B cell (primary cell): ENCODE measurements around the gene LRFN4. TPM values are rescaled to one million over a fixed set of nuclear protein-coding genes. Genes with fewer than 3 reads are reported as not detected.

Experiments used
- ATAC-seq: fragments of 200-7000 bp; cut with Tn5 transposase; one replicate; pipeline ENCODE4 v1.10.0; 2021; ENCODE audit warnings: low read depth, mild to moderate bottlenecking, moderate number of reproducible peaks, moderate library complexity
- CTCF ChIA-PET: fragments of 350-600 bp; sonication (Branson Sonifier 250); formaldehyde crosslinking; loops from one replicate; lab custom pipeline; 2021; ENCODE audit warnings: antibody characterized with exemption, inconsistent platforms; lab: Charles Lee
- POLR2A ChIA-PET: fragments of 350-600 bp; sonication (Branson Sonifier 250); formaldehyde crosslinking; loops from one replicate; lab custom pipeline; 2021; ENCODE audit warnings: antibody characterized with exemption; lab: Charles Lee
- DNase-seq: peaks from one replicate; pipeline ENCODE4 v3.0.0; 2013
- H2AFZ ChIP-seq: 2 replicates; pipeline ENCODE4 v1.6.1; 2012; ENCODE audit warnings: mild to moderate bottlenecking, low read depth, low read length; ENCODE audit not compliant: insufficient read depth, poor library complexity, severe bottlenecking
- H3K27ac ChIP-seq, 2 donors: 1 replicate in 1 of 2; 2 replicates in 1 of 2; pipeline ENCODE4 v1.5.1; 2012 to 2013; ENCODE audit warnings: low read length in 2 of 2, mild to moderate bottlenecking in 2 of 2, moderate library complexity in 1 of 2
- H3K27me3 ChIP-seq, 4 experiments: fragments of 200-600 bp in 1 of 4; sonication (generic) in 1 of 4; replicated peaks in 1 of 4; 1 replicate in 2 of 4; 2 replicates in 2 of 4; pipeline versions ENCODE4 v1.6.1 to v1.7.0; 2013 to 2016; ENCODE audit warnings: low read length in 3 of 4, mild to moderate bottlenecking in 2 of 4, mixed read lengths in 1 of 4, moderate library complexity in 1 of 4; ENCODE audit not compliant: insufficient read depth in 4 of 4, control insufficient read depth in 3 of 4; ENCODE audit errors: control extremely low read depth in 1 of 4
- H3K36me3 ChIP-seq, 2 experiments: replicated peaks in 1 of 2; 1 replicate in 1 of 2; 2 replicates in 1 of 2; pipeline versions ENCODE4 v1.6.1 to v1.7.1; 2013; ENCODE audit warnings: low read length in 1 of 2; ENCODE audit not compliant: insufficient read depth in 2 of 2, control insufficient read depth in 1 of 2; ENCODE audit errors: control extremely low read depth in 1 of 2, extremely low read depth in 1 of 2
- H3K4me1 ChIP-seq, 2 donors: fragments of 200-600 bp in 1 of 2; sonication (generic) in 1 of 2; 1 replicate in 1 of 2; 2 replicates in 1 of 2; pipeline versions ENCODE4 v1.5.1 to v1.6.1; 2013 to 2017; ENCODE audit warnings: low read length in 2 of 2; ENCODE audit not compliant: control insufficient read depth in 2 of 2, insufficient read depth in 2 of 2
- H3K4me2 ChIP-seq: replicated peaks from 2 replicates; pipeline ENCODE3; 2012; ENCODE audit warnings: mild to moderate bottlenecking, low read depth, low read length; ENCODE audit not compliant: poor library complexity, severe bottlenecking
- H3K4me3 ChIP-seq, 5 experiments: fragments of 200-600 bp in 1 of 5; sonication (generic) in 1 of 5; 1 replicate in 3 of 5; 2 replicates in 2 of 5; pipeline versions ENCODE4 v1.5.1 to v1.7.0; 2011 to 2016; ENCODE audit warnings: low read length in 4 of 5, mild to moderate bottlenecking in 4 of 5, low read depth in 2 of 5, control low read depth in 1 of 5, moderate library complexity in 1 of 5; ENCODE audit not compliant: insufficient read depth in 1 of 5; ENCODE audit errors: control extremely low read depth in 1 of 5, extremely low read depth in 1 of 5
- H3K79me2 ChIP-seq: fragments of 200-600 bp; sonication (generic); one replicate; pipeline ENCODE4 v1.6.0; 2016; ENCODE audit warnings: low read length; ENCODE audit not compliant: control insufficient read depth, insufficient read depth
- H3K9ac ChIP-seq: fragments of 200-600 bp; sonication (generic); 2 replicates; pipeline ENCODE4 v1.6.1; 2017; ENCODE audit warnings: mild to moderate bottlenecking, low read length, moderate library complexity
- H3K9me3 ChIP-seq, 3 donors: one replicate each; pipeline versions ENCODE4 v1.6.1 to v1.7.1; 2013; ENCODE audit warnings: low read length in 2 of 3; ENCODE audit not compliant: control insufficient read depth in 2 of 3, insufficient read depth in 1 of 3; ENCODE audit errors: control extremely low read depth in 1 of 3
- H4K20me1 ChIP-seq: 2 replicates; pipeline ENCODE4 v1.6.0; 2012; ENCODE audit warnings: mild to moderate bottlenecking, low read length; ENCODE audit not compliant: insufficient read depth, control insufficient read depth, poor library complexity, severe bottlenecking
- H3K27ac Mint-ChIP-seq: one replicate; pipeline ENCODE4 v1.8.0; 2021; ENCODE audit warnings: mixed read lengths
- H3K27me3 Mint-ChIP-seq: one replicate; pipeline ENCODE4 v1.8.0; 2021; ENCODE audit warnings: mixed read lengths
- H3K4me1 Mint-ChIP-seq: one replicate; pipeline ENCODE4 v1.8.0; 2021; ENCODE audit warnings: mixed read lengths
- H3K4me3 Mint-ChIP-seq: one replicate; pipeline ENCODE4 v1.8.0; 2021; ENCODE audit warnings: mixed read lengths
- H3K9me3 Mint-ChIP-seq: one replicate; pipeline ENCODE4 v1.8.0; 2022; ENCODE audit warnings: mixed read lengths; ENCODE audit not compliant: insufficient read depth
- EZH2 ChIP-seq: IDR thresholded peaks from 2 replicates; pipeline ENCODE4 v1.6.1; 2012; ENCODE audit warnings: borderline replicate concordance, low read depth, mild to moderate bottlenecking, moderate library complexity, low read length; ENCODE audit not compliant: insufficient read depth, poor library complexity, severe bottlenecking
- WGBS: methylation state at CpG from one replicate; pipeline ENCODE4 v1.1.5; 2013; ENCODE audit warnings: missing lambda C conversion rate; ENCODE audit not compliant: insufficient coverage; 5-methylcytosine and 5-hydroxymethylcytosine counted together
- intact Hi-C: fragments of 100-400 bp; cut with micrococcal nuclease; formaldehyde crosslinking; loops from one replicate; pipeline ENCODE4 v1.10.0; 2022
- polyA plus RNA-seq: library from polyadenylated mRNA; depleted of rRNA; stranded (reverse); fragments of >200 nt; gene quantifications from 2 replicates; pipeline ENCODE4 v1.2.3, GENCODE V29; 2012
- total RNA-seq, 2 donors: library from RNA; stranded (reverse); fragments of 120-200 nt in 1 of 2; gene quantifications; 1 replicate in 1 of 2; 2 replicates in 1 of 2; pipeline versions ENCODE4 v1.2.3 to v1.2.4, GENCODE V29; 2013 to 2022
- TF ChIP-seq, protein P1 (sequence below): fragments of 200-600 bp; IDR thresholded peaks from one replicate; pipeline ENCODE4 v1.8.0; 2022; ENCODE audit warnings: antibody characterized with exemption, mild to moderate bottlenecking

The LRFN4 gene
- total and polyA plus RNA-seq, 2 donors (not counting 1 experiment from before 2014, with no cell fraction given), result 7.1 to 12.1 TPM

DNA sequence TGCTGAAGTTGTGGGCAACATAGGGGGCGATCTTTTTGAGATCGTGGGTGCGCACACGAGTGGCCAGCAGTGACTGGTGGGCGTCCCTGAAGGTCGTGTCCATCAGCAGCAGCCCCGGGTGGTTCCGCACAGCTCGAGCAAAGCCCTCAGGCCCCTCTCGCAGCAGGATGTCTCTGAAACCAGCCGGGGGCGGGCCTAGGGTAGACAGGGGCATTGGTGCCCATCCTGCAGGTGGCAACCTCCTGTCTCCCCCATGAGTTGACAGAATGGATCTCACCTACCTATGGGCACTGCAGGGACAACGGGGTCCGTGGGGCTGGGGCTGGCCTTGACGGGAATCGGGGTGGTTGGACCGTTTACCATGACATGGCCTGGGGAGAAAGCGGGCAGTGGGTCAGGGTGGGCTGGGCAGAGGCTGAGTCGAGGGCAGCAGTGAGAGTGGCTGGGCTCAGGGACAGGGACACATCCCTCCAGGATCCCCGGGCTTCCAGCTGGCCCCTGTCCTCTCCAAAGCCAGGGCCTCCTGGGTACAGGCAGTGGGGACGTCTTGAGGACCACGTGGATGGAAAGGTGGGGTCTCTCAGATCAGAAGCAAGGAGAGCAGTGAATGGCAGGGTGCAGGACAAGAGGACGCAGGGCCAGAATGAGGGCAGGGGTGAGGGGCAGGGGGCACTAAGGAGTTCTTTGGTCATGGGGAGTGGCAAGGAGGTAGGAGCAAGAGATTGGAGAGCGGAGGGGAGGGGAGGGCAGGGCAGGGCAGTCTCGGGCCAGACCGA is 4.2 kb upstream of the LRFN4 start:
- peaks cover 0 to 7% of the 10 kb centered on the region in 2 experiments for H3K36me3 ChIP-seq
- ChIA-PET POLR2A (interaction anchor here (1.6 kb wide), 1 partner anchor 9 kb away, joined by 6 read pairs; the partner anchor contains the start of gene RCE1), CTCF (interaction anchor here (1.2 to 1.5 kb wide), 2 partner anchors 9 to 15 kb away, joined by 3 to 4 read pairs; no protein-coding TSS in a partner anchor)
- WGBS, result 93% methylated on average over 24 of the region's 26 CpGs
- H4K20me1 ChIP-seq, result no peaks in the 10 kb centered on the region
- no peaks in the 10 kb centered on the region for H3K27me3 ChIP-seq
- Mint-ChIP-seq H3K27me3 (no peaks in the 10 kb centered on the region), H3K9me3 (no peaks in the 10 kb centered on the region), H3K27ac (no peak overlapping the region), H3K4me3 (no peak overlapping the region), H3K4me1 (peaks cover 14% of the 10 kb centered on the region)
- no peaks in the 10 kb centered on the region for H3K79me2 ChIP-seq
- DNase-seq (no peak), ATAC-seq (no peak)
- no peak overlapping the region for H3K4me3 ChIP-seq
- intact Hi-C loops, result no loop called here
- H3K4me1 ChIP-seq, result peaks cover 5 to 20% of the 10 kb centered on the region in 2 donors
- H3K9me3 ChIP-seq, result no peaks in the 10 kb centered on the region
- H3K27ac ChIP-seq, result no peak overlapping the region
- H3K9ac ChIP-seq, result no peak overlapping the region
- H2AFZ ChIP-seq, result no peak overlapping the region
- no peak for TF ChIP-seq EZH2
- TF ChIP-seq, protein P1, sequence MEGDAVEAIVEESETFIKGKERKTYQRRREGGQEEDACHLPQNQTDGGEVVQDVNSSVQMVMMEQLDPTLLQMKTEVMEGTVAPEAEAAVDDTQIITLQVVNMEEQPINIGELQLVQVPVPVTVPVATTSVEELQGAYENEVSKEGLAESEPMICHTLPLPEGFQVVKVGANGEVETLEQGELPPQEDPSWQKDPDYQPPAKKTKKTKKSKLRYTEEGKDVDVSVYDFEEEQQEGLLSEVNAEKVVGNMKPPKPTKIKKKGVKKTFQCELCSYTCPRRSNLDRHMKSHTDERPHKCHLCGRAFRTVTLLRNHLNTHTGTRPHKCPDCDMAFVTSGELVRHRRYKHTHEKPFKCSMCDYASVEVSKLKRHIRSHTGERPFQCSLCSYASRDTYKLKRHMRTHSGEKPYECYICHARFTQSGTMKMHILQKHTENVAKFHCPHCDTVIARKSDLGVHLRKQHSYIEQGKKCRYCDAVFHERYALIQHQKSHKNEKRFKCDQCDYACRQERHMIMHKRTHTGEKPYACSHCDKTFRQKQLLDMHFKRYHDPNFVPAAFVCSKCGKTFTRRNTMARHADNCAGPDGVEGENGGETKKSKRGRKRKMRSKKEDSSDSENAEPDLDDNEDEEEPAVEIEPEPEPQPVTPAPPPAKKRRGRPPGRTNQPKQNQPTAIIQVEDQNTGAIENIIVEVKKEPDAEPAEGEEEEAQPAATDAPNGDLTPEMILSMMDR, result no peak
- H3K4me2 ChIP-seq, result no peak overlapping the region
